Upper lobe of right lung (tissue), 1 donor: ENCODE data around the gene LRIG1. TPM values are rescaled to one million over a fixed set of nuclear protein-coding genes. Genes with fewer than 3 reads are reported as not detected.

ENCODE experiments used
- ATAC-seq: fragments of 200-7000 bp; cut with Tn5 transposase; one replicate; pipeline ENCODE4 v1.9.1; 2020; ENCODE audit warnings: mild to moderate bottlenecking, moderate library complexity
- DNase-seq: peaks from one replicate; pipeline ENCODE4 v3.0.0-alpha.2; 2020
- H3K27ac ChIP-seq: fragments of 200-600 bp; one replicate; pipeline ENCODE4 v1.8.0; 2022
- H3K27me3 ChIP-seq: fragments of 200-600 bp; one replicate; pipeline ENCODE4 v1.8.0; 2022; ENCODE audit warnings: mild to moderate bottlenecking
- H3K36me3 ChIP-seq: fragments of 200-600 bp; one replicate; pipeline ENCODE4 v1.8.0; 2022
- H3K4me1 ChIP-seq: fragments of 200-600 bp; one replicate; pipeline ENCODE4 v1.8.0; 2022
- H3K4me3 ChIP-seq: fragments of 200-600 bp; one replicate; pipeline ENCODE4 v1.8.0; 2022; ENCODE audit warnings: mild to moderate bottlenecking
- H3K9me3 ChIP-seq: fragments of 200-600 bp; one replicate; pipeline ENCODE4 v1.8.0; 2022
- intact Hi-C: fragments of 100-400 bp; cut with DNase I; formaldehyde crosslinking; loops from one replicate; pipeline ENCODE4 v1.11.0; 2022
- total RNA-seq: library from RNA; stranded (reverse); fragmentation: NEBNext Ultra II Directional; extraction: Animal tissue kit (Norgen Biotek cat#: 25700); gene quantifications from one replicate; pipeline ENCODE4 v1.2.1, GENCODE V29; 2021
- TF ChIP-seq, protein P1 (sequence below): fragments of 200-600 bp; IDR thresholded peaks from one replicate; pipeline ENCODE4 v1.8.0; 2022; ENCODE audit warnings: antibody characterized with exemption
- donor health status: DM: no; HTN: yes; CAD: no; lungs with severe emphysema.

Gene LRIG1
- total RNA-seq, 1 donor from 2014 or later: 56.2 TPM

DNA sequence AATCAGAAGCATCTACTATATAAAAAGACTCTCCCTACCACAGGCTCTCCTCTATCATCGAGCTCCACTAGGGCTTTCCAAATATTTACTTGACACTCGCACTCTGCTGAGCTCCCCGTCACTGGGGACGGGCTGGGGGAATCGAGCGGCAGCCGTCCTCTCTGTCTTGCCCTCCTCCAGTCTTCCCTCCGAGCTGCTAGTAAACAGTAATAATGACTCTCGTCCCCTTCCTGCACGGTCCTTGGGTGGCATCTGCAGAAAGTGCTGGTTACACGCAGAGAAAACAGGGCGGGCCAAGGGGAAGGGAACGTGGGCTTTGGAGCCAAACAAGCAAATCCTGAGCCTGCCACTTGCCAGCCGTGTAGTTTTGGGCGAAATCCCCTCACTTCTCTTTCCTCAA is 96.6 kb downstream of the LRIG1 start:
- intact Hi-C loops: no loop called here
- TF ChIP-seq, protein P1, sequence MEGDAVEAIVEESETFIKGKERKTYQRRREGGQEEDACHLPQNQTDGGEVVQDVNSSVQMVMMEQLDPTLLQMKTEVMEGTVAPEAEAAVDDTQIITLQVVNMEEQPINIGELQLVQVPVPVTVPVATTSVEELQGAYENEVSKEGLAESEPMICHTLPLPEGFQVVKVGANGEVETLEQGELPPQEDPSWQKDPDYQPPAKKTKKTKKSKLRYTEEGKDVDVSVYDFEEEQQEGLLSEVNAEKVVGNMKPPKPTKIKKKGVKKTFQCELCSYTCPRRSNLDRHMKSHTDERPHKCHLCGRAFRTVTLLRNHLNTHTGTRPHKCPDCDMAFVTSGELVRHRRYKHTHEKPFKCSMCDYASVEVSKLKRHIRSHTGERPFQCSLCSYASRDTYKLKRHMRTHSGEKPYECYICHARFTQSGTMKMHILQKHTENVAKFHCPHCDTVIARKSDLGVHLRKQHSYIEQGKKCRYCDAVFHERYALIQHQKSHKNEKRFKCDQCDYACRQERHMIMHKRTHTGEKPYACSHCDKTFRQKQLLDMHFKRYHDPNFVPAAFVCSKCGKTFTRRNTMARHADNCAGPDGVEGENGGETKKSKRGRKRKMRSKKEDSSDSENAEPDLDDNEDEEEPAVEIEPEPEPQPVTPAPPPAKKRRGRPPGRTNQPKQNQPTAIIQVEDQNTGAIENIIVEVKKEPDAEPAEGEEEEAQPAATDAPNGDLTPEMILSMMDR: no peak
- DNase-seq (no peak), ATAC-seq (no peak)
- Histone ChIP-seq H3K27me3 (no peaks in the 10 kb centered on the region), H3K4me3 (no peak overlapping the region), H3K36me3 (peaks cover 43% of the 10 kb centered on the region), H3K9me3 (no peaks in the 10 kb centered on the region), H3K27ac (no peak overlapping the region), H3K4me1 (no peaks in the 10 kb centered on the region)

DNA sequence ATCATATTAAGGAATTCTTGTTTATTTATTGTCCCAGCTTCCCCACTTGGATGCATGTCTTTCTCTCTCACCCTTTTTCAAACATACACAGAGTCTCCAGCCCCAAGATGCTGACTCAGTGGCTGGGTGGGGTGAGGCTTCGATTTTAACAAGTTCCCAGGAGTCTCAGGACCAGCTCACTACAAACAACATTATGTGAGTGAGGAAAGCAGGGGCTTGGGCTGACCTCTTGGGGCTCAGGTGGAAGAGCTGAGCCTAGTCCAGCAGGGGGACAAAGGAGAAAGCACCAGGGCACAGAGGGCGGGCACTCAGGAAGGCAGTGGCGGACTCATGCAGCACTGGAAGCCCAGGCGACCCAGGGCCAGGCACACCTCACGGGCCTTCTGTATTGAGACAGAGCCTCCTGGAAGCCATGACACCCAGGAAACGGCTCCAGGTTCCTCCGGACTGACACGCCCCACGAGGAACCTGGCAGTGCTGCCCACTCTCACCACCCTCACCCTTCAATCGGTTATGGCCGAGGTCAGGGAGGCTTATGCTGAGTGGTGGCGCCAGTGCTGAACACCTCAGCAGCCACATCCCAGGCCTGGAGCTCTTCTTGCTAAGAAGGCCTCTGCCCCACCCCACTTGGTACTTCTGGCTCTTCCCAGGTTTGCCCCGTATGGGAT is 97.4 kb downstream of the LRIG1 start:
- ATAC-seq: no peak
- Histone ChIP-seq H3K27me3 (no peaks in the 10 kb centered on the region), H3K4me3 (no peak overlapping the region), H3K36me3 (peaks cover 48% of the 10 kb centered on the region), H3K9me3 (no peaks in the 10 kb centered on the region), H3K27ac (no peak overlapping the region), H3K4me1 (no peaks in the 10 kb centered on the region)
- intact Hi-C loops: no loop called here
- TF ChIP-seq, protein P1: no peak
- no peak for DNase-seq

DNA sequence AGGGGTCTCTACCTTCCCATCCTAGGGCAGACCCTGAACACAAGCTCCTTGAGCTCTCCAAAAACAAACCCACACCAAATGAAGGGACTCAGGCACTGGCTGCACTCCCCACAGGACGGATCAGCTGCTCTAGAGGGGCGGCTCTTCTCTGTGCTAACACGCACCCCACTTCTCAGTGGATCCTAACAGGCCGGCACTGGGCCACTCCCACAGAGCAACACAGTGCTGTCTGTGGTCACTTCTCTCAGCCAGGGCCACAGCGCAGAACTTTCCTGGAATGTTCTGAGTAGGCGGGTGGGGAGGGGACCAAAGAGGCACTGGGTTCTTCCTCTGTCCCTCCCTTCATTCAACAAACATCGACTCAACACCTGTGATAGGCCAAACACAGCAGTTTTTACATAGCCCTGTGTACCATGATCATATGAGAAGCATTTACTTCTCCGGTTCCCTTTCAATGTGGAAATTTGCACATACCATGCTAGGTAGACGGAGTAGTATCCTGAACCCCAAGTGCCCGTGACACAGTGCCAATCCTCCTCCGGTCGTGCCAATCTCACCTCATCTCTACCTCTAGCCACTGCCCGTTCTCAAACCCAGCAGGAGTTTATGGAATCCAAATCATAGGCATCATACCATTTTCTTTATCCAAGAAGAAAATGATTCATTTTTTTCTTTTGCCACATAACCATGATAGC is 98.1 kb downstream of the LRIG1 start:
- H3K9me3 ChIP-seq: no peaks in the 10 kb centered on the region
- ATAC-seq (peak; percentile 55), DNase-seq (no peak)
- intact Hi-C loops: no loop called here
- H3K27me3 ChIP-seq: no peaks in the 10 kb centered on the region
- H3K4me3 ChIP-seq: no peak overlapping the region
- no peak overlapping the region for H3K27ac ChIP-seq
- TF ChIP-seq, protein P1: no peak
- no peaks in the 10 kb centered on the region for H3K4me1 ChIP-seq
- peaks cover 49% of the 10 kb centered on the region for H3K36me3 ChIP-seq

DNA sequence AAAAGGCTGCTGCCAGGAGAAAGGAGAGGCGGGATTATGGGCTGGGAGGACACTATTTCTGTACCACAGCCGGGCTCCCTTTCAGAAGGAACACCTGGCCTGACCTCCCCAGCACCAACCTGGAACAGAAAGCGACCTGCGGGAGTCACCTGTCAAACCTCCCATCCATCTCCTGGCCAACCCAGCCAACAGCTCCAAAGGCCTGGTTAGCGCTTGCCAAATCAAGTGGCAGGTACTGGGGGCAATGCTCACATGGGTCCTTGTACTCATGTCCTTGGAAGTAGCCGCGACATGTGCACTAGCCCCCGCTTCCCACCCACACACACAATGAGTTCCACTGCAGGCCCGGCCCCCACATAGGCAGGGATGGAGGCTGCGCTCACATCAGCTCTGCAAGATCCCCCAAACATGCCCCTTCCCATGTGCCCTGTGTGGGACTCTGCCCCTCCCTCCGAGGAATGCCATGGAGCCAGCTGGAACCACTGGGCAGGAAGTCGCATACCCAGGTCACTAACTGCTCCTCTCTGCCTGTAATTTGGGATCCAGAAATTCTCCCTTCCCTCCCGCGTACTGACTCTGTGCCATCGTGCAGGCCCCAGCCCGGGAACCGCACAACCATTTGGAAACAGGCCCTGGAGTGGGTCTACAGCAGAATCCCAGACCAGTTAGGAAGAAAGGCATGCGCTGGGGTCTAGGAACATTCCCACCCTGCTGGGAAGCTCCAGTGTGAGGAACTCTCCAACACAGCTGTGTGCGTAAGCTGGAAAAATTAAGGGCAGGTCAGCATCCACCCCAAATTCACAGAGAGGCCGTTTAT is 98.9 kb downstream of the LRIG1 start:
- H3K27ac ChIP-seq: no peak overlapping the region
- H3K27me3 ChIP-seq: no peaks in the 10 kb centered on the region
- intact Hi-C loops: no loop called here
- H3K4me1 ChIP-seq: no peaks in the 10 kb centered on the region
- peaks cover 46% of the 10 kb centered on the region for H3K36me3 ChIP-seq
- H3K4me3 ChIP-seq: no peak overlapping the region
- DNase-seq (no peak), ATAC-seq (no peak)
- TF ChIP-seq, protein P1: no peak
- no peaks in the 10 kb centered on the region for H3K9me3 ChIP-seq

DNA sequence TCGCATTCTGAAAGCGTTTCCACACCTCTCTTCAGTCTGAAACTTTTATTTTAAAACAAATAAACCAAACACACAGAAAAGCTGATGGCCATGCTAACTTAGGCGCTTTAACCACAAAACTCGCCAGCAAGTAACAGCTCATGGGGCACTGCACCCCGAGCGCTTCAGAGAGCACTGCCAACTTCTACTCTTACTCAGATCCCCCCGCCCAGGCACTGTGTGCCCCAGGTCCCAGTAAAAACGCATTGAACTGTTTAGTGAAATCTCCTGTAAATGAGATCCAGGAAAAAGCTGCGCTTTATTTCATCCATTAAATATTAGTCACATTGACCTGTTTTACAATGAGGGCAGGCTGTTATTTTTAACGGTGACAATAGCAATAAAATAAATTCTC is 99.7 kb downstream of the LRIG1 start:
- no peak overlapping the region for H3K27ac ChIP-seq
- no peaks in the 10 kb centered on the region for H3K9me3 ChIP-seq
- DNase-seq (no peak), ATAC-seq (no peak)
- no peak overlapping the region for H3K4me3 ChIP-seq
- intact Hi-C loops: no loop called here
- TF ChIP-seq, protein P1: no peak
- no peaks in the 10 kb centered on the region for H3K27me3 ChIP-seq
- no peaks in the 10 kb centered on the region for H3K4me1 ChIP-seq
- peaks cover 45% of the 10 kb centered on the region for H3K36me3 ChIP-seq
